ENCODE data around the gene TMC3.

The TMC3 gene

GRCh38 chr15:81337713-81338157 is 36.3 kb downstream of the TMC3 start:
- H3K4me2 ChIP-seq (ENCODE audit: low read length): no peak overlapping the region
- no peaks in the 10 kb centered on the region for H3K9me3 ChIP-seq (ENCODE audit: insufficient read depth, low read length)
- H3K9ac ChIP-seq (ENCODE audit: low read length): no peak overlapping the region
- no peaks in the 10 kb centered on the region for H3K79me2 ChIP-seq (ENCODE audit: low read length)
- TF ChIP-seq CTCF (IDR thresholded peaks at IDR 0.05; ENCODE audit: low read depth, low read length) (no peak), EZH2phosphoT487 (IDR thresholded peaks at IDR 0.05; ENCODE audit: low read depth) (no peak)
- no peaks in the 10 kb centered on the region for H3K36me3 ChIP-seq (replicated peaks; ENCODE audit: low read depth, low read length)
- no peak overlapping the region for H2AFZ ChIP-seq (ENCODE audit: low read depth, low read length)
- no peaks in the 10 kb centered on the region for H3K27me3 ChIP-seq (ENCODE audit: low read depth, low read length)
- H3K4me3 ChIP-seq (ENCODE audit: low read length): no peak overlapping the region
- H4K20me1 ChIP-seq (ENCODE audit: insufficient read depth, low read length): no peaks in the 10 kb centered on the region
- no peak overlapping the region for H3K27ac ChIP-seq (ENCODE audit: low read length)
- peaks cover 6% of the 10 kb centered on the region for H3K4me1 ChIP-seq (ENCODE audit: low read length)

- no peak overlapping the region for H3K9ac ChIP-seq (ENCODE audit: low read length)
- no peak overlapping the region for H3K27ac ChIP-seq (ENCODE audit: low read length)
- H2AFZ ChIP-seq (ENCODE audit: low read depth, low read length): no peak overlapping the region
- H3K36me3 ChIP-seq (replicated peaks; ENCODE audit: low read depth, low read length): no peaks in the 10 kb centered on the region
- no peaks in the 10 kb centered on the region for H3K79me2 ChIP-seq (ENCODE audit: low read length)
- H3K4me2 ChIP-seq (ENCODE audit: low read length): no peak overlapping the region
- H4K20me1 ChIP-seq (ENCODE audit: insufficient read depth, low read length): no peaks in the 10 kb centered on the region
- no peaks in the 10 kb centered on the region for H3K9me3 ChIP-seq (ENCODE audit: insufficient read depth, low read length)
- TF ChIP-seq EZH2phosphoT487 (IDR thresholded peaks at IDR 0.05; ENCODE audit: low read depth) (no peak), CTCF (IDR thresholded peaks at IDR 0.05; ENCODE audit: low read depth, low read length) (no peak)
- H3K27me3 ChIP-seq (ENCODE audit: low read depth, low read length): no peaks in the 10 kb centered on the region
- H3K4me1 ChIP-seq (ENCODE audit: low read length): peaks cover 6% of the 10 kb centered on the region
- H3K4me3 ChIP-seq (ENCODE audit: low read length): no peak overlapping the region
These were observed 36.8 kb downstream of the TMC3 start for GRCh38 chr15:81337241-81337640.

GRCh38 chr15:81336568-81336967 is 37.4 kb downstream of the TMC3 start:
- H2AFZ ChIP-seq (ENCODE audit: low read depth, low read length): no peak overlapping the region
- H3K4me3 ChIP-seq (ENCODE audit: low read length): no peak overlapping the region
- H3K27ac ChIP-seq (ENCODE audit: low read length): no peak overlapping the region
- H3K27me3 ChIP-seq (ENCODE audit: low read depth, low read length): no peaks in the 10 kb centered on the region
- H3K9me3 ChIP-seq (ENCODE audit: insufficient read depth, low read length): no peaks in the 10 kb centered on the region
- no peaks in the 10 kb centered on the region for H3K36me3 ChIP-seq (replicated peaks; ENCODE audit: low read depth, low read length)
- peaks cover 6% of the 10 kb centered on the region for H3K4me1 ChIP-seq (ENCODE audit: low read length)
- no peak overlapping the region for H3K4me2 ChIP-seq (ENCODE audit: low read length)
- no peaks in the 10 kb centered on the region for H4K20me1 ChIP-seq (ENCODE audit: insufficient read depth, low read length)
- TF ChIP-seq CTCF (IDR thresholded peaks at IDR 0.05; ENCODE audit: low read depth, low read length): peak; percentile 88
- no peak for TF ChIP-seq EZH2phosphoT487 (IDR thresholded peaks at IDR 0.05; ENCODE audit: low read depth)
- no peak overlapping the region for H3K9ac ChIP-seq (ENCODE audit: low read length)
- no peaks in the 10 kb centered on the region for H3K79me2 ChIP-seq (ENCODE audit: low read length)

GRCh38 chr15:81335631-81336030 is 38.4 kb downstream of the TMC3 start:
- Histone ChIP-seq H3K4me2 (ENCODE audit: low read length) (no peak overlapping the region), H3K36me3 (replicated peaks; ENCODE audit: low read depth, low read length) (no peaks in the 10 kb centered on the region), H3K4me1 (ENCODE audit: low read length) (peaks cover 6% of the 10 kb centered on the region), H4K20me1 (ENCODE audit: insufficient read depth, low read length) (no peaks in the 10 kb centered on the region), H3K9me3 (ENCODE audit: insufficient read depth, low read length) (no peaks in the 10 kb centered on the region), H3K4me3 (ENCODE audit: low read length) (no peak overlapping the region), H3K27me3 (ENCODE audit: low read depth, low read length) (no peaks in the 10 kb centered on the region), H3K27ac (ENCODE audit: low read length) (no peak overlapping the region), H2AFZ (ENCODE audit: low read depth, low read length) (no peak overlapping the region), H3K79me2 (ENCODE audit: low read length) (no peaks in the 10 kb centered on the region), H3K9ac (ENCODE audit: low read length) (no peak overlapping the region)
- TF ChIP-seq CTCF (IDR thresholded peaks at IDR 0.05; ENCODE audit: low read depth, low read length) (no peak), EZH2phosphoT487 (IDR thresholded peaks at IDR 0.05; ENCODE audit: low read depth) (no peak)
